ENCODE data around the gene TRIM46. TPM values are rescaled to one million over a fixed set of nuclear protein-coding genes. Genes with fewer than 3 reads are reported as not detected.

The TRIM46 gene
- total and polyA plus RNA-seq, 2 of the 13 experiments (the other 11 are each of a cell fraction or from before 2014, with no cell fraction given): 0.04 to 0.09 TPM

DNA sequence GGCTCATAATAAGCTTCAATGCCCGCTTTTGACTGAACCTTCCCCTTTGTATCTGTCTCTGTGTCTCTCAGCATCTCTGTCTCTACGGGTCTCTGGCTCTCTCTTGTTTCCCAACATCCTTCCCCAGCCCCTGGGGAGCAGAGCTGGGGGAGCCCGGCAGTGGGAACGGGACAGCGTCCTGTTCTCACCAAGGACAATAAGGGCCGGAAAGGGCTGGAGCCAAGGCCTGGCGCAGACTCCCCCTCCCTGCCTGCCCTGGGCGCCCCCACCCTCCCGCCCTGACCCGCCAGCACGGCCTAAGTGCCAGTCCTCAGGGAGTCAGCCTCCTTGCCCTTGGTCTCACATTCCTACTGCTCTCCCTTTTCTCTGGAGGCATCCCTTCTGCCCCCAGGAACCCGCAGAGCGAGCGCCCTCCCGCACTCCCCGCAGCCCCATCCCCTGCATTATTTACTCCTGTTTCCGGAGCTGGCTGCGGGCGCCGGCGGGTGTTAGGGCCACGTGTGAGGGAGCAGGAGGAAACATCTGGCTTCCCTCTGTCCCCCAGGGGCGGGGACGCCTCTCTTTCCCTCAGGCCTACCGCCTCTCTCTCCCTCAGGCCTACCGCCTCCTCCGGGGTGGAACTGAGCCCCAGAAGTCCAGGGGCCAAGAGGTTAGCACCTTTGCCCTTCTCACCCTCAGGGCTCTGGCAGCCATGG, 7.0 kb upstream of the TRIM46 start:
- in situ Hi-C loops (cut with HindIII; ENCODE audit: extremely low pct_ligation_motif_present, low pct_unique_long_range_greater_than_20kb): loop anchor here (5.0 kb wide), 1 partner anchor 74 kb away; no protein-coding TSS in a partner anchor
- H3K27me3 ChIP-seq (ENCODE audit: control insufficient read depth in 1 of 2, insufficient read depth in 2 of 2, low read length in 2 of 2): 0 out of 5 replicates have a peak, but pooled peaks cover 0 to 8% of the 10 kb centered on the region in 2 experiments
- H3K9ac ChIP-seq (ENCODE audit: insufficient read depth, low read depth, low read length): 0 out of 2 replicates have a peak overlapping the region, but pooled peaks have one; percentile 2
- H3K79me2 ChIP-seq (ENCODE audit: insufficient read depth, low read length): no peaks in the 10 kb centered on the region
- DNase-seq (ENCODE audit: low spot score): no peak
- peaks cover 0 to 12% of the 10 kb centered on the region in 2 experiments; a peak in 2 of 5 replicates for H3K36me3 ChIP-seq (replicated peaks in 1 of 2; ENCODE audit: control insufficient read depth in 1 of 2, insufficient read depth in 2 of 2, low read length in 2 of 2)
- no peak overlapping the region for H3K27ac ChIP-seq (ENCODE audit: extremely low read length, insufficient read depth, low read length)
- WGBS (ENCODE audit: low lambda C conversion rate): 25% methylated on average over 22 of the region's 27 CpGs
- no peak overlapping the region for H2AFZ ChIP-seq (ENCODE audit: low read length)
- no peaks in the 10 kb centered on the region for H3K9me3 ChIP-seq (ENCODE audit: low read length)
- CTCF ChIA-PET (ENCODE audit: low intra/inter-chr PET ratio, low total read pairs): interaction anchor here (1.3 to 5.3 kb wide), 4 partner anchors 54 to 105 kb away, joined by 3 to 165 read pairs (median 10); no protein-coding TSS in a partner anchor
- H3K4me3 ChIP-seq (replicated peaks in 1 of 3; ENCODE audit: insufficient read depth in 1 of 3, low read depth in 2 of 3, low read length in 3 of 3): peak overlapping the region in 1 of 3 experiments; percentile 75; a peak in 2 of 6 replicates
- peak overlapping the region; percentile 57 for H3K4me2 ChIP-seq (ENCODE audit: low read depth, low read length)
- no TSS peak for BruUV-seq (replicated peaks)
- peaks cover 28% of the 10 kb centered on the region for H3K4me1 ChIP-seq (ENCODE audit: insufficient read depth, low read length)
- intact Hi-C loops (cut with micrococcal nuclease; ENCODE audit: unreplicated experiment): loop anchor here (1.0 to 2.0 kb wide), 2 partner anchors 40 to 72 kb away; partner anchors contain the start of gene EFNA1
- POLR2A ChIA-PET: interaction anchor here (0.7 to 5.9 kb wide), 7 partner anchors 31 to 82 kb away, joined by 3 to 56 read pairs (median 5); partner anchors contain the start of genes EFNA1 and SLC50A1
- no peaks in the 10 kb centered on the region for H4K20me1 ChIP-seq (ENCODE audit: insufficient read depth, low read length)
- ATAC-seq: peak; percentile 12
- FAIRE-seq: no peak
- TF ChIP-seq SOX5 (CRISPR knock-in tag; IDR thresholded peaks at IDR 0.05; ENCODE audit: borderline replicate concordance) (0 out of 2 replicates have a peak, but pooled peaks have one; percentile 7), NCOA2 (CRISPR knock-in tag; IDR thresholded peaks at IDR 0.05) (no peak), PAX8 (CRISPR knock-in tag; IDR thresholded peaks at IDR 0.05; ENCODE audit: borderline replicate concordance) (no peak), ZNF687 (CRISPR knock-in tag; IDR thresholded peaks at IDR 0.05) (peak; percentile 56), GABPA (IDR thresholded peaks at IDR 0.05; ENCODE audit: low read depth, low read length) (no peak), GABPA (CRISPR knock-in tag; IDR thresholded peaks at IDR 0.05; ENCODE audit: low read depth) (peak; percentile 20; the same call in 1 of the 2 replicates), ZNF570 (CRISPR knock-in tag; IDR thresholded peaks at IDR 0.05; ENCODE audit: borderline replicate concordance) (no peak), MXI1 (IDR thresholded peaks at IDR 0.05; ENCODE audit: borderline replicate concordance, low read depth, low read length) (0 out of 3 replicates have a peak, but pooled peaks have one; percentile 7), NFKBIZ (CRISPR knock-in tag; IDR thresholded peaks at IDR 0.05) (no peak), PHF8 (CRISPR knock-in tag; IDR thresholded peaks at IDR 0.05) (no peak), ETV5 (CRISPR knock-in tag; IDR thresholded peaks at IDR 0.05; ENCODE audit: borderline replicate concordance) (peak; percentile 58; the same call in 1 of the 2 replicates), ZBTB44 (CRISPR knock-in tag; IDR thresholded peaks at IDR 0.05) (no peak)
- TF ChIP-seq, protein P1, sequence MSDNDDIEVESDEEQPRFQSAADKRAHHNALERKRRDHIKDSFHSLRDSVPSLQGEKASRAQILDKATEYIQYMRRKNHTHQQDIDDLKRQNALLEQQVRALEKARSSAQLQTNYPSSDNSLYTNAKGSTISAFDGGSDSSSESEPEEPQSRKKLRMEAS (IDR thresholded peaks at IDR 0.05): peak; percentile 24; the same call in 1 of the 2 replicates
- TF ChIP-seq, protein P2, sequence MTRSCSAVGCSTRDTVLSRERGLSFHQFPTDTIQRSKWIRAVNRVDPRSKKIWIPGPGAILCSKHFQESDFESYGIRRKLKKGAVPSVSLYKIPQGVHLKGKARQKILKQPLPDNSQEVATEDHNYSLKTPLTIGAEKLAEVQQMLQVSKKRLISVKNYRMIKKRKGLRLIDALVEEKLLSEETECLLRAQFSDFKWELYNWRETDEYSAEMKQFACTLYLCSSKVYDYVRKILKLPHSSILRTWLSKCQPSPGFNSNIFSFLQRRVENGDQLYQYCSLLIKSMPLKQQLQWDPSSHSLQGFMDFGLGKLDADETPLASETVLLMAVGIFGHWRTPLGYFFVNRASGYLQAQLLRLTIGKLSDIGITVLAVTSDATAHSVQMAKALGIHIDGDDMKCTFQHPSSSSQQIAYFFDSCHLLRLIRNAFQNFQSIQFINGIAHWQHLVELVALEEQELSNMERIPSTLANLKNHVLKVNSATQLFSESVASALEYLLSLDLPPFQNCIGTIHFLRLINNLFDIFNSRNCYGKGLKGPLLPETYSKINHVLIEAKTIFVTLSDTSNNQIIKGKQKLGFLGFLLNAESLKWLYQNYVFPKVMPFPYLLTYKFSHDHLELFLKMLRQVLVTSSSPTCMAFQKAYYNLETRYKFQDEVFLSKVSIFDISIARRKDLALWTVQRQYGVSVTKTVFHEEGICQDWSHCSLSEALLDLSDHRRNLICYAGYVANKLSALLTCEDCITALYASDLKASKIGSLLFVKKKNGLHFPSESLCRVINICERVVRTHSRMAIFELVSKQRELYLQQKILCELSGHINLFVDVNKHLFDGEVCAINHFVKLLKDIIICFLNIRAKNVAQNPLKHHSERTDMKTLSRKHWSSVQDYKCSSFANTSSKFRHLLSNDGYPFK (CRISPR knock-in tag; IDR thresholded peaks at IDR 0.05; ENCODE audit: borderline replicate concordance): no peak
